ENCODE measurements around the gene TIMM50. TPM values are rescaled to one million over a fixed set of nuclear protein-coding genes. Genes with fewer than 3 reads are reported as not detected.
"Not testable (repeated sequence)": the region's sequence is repeated elsewhere in the genome, so short reads cannot be mapped to it uniquely, and the experiment has no call there.

The TIMM50 gene
- total RNA-seq = 48.3 and 50.3 TPM in 2 replicates

GRCh38 chr19:39480337-39481228, at the start of gene TIMM50:
TSS of gene TIMM50 (plus strand) at chr19:39480838. CDS start at chr19:39480854, 16 bp downstream.
- peak; percentile 81 to 95 for DNase-seq (ENCODE audit: low read depth in 2 of 2)

DNA sequence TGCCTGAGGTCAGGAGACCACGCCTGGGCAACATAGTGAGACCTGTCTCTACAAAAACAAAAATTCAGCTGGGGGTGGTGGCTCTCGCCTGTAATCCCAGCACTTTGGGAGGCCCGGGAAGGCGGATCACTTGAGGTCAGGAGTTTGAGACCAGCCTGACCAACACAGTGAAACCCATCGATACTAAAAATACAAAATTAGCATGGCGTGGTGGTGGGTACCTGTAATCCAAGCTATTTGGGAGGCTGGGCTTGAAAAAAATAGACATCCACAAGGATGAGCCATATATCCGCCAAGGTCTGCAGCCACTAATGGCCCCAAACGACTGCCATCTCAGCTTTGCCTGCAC, 48.0 kb upstream of the TIMM50 start:
- DNase-seq (ENCODE audit: low read depth in 2 of 2) = no peak

GRCh38 chr19:39433480-39434079, 47.1 kb upstream of the TIMM50 start:
- DNase-seq (ENCODE audit: low read depth in 2 of 2) = no peak

DNA sequence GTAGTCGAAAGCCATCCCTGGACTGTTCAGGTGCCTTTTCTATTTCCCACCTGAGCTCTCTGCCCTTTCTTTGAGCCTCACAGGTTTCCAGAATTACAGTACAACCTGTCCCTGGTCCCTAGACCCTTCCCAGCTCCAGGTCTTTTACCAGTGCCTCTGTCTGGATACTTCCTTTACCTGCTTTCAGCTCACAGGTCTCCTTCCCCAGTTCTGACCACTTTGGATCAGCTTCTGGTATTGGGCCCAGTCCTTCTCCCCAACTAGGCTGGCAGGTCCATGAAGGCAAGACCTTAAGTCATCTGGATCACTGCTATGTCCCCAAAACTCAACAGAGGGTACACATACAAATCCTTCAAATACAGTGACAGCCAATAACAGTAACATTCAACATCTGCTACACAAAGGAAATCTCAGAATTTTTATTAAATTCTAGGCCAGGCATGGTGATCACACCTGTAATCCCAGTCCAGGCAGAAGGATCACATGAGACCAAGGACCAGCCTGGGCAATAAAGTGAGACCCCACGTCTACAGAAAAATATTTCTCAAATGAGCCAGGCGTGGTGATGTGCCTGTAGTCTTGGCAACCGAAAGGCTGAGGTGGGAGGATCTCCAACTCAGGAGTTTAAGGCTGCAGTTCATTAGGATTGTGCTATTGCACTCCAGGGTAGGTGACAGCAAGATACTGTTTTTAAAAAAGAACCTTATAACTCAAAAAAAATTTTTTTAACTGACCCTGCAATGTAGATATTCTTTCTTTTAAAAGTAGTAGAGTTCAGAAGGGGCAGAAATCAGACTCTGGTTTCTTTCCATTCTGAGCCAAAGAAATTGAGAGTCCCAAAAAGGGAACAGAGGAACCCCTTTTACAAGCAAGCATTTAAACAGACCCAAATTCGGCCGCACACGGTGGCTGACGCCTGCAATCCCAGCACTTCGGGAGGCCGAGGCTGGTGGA, 46.2 kb upstream of the TIMM50 start:
- DNase-seq (ENCODE audit: low read depth in 2 of 2) = no peak

- peak; percentile 95 to 98 for DNase-seq (ENCODE audit: low read depth in 2 of 2)
Measured at GRCh38 chr19:39435499-39436349, 44.9 kb upstream of the TIMM50 start, which contains the start of gene RPS16. TSS of gene RPS16 (minus strand) at chr19:39435949. CDS start at chr19:39435895, 54 bp downstream.

- no peak for DNase-seq (ENCODE audit: low read depth in 2 of 2)
Measured at GRCh38 chr19:39436350-39436716, 44.3 kb upstream of the TIMM50 start.

- no peak for DNase-seq (ENCODE audit: low read depth in 2 of 2)
Measured at GRCh38 chr19:39438270-39438934, 42.2 kb upstream of the TIMM50 start.

DNA sequence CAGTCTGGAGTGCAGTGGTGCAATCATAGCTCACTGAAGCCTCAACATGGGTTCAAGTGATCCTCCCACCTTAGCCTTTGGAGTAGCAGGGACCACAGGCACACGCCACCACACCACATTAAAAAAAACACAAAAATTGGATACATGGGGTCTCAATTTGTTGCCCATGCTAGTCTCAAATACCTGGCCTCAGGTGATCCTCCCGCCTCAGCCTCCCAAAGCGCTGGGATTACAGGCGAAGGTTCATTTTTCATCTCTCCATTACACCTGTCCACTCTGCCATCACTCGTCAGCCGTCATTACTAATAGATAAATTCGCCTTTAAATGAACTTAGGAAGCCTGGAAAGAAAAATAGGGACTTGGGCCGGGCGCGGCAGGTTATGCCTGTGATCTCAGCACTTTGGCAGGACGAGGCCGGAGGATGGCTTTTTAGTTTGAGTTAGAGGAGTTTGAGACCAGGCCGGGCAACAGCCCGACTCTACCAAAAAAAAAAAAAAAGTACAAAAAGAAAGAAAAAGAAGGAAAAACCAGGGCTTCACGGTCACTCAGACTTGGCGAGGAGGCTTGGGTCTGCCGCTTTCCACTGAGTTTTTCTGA, 35.9 kb upstream of the TIMM50 start:
- peak in 1 of 2 donors; percentile 25 for DNase-seq (ENCODE audit: low read depth in 2 of 2)

GRCh38 chr19:39445196-39446111, 35.2 kb upstream of the TIMM50 start, which contains the start of gene SUPT5H:
TSS of gene SUPT5H (plus strand) at chr19:39445582. CDS start at chr19:39445891, 309 bp downstream.
- DNase-seq (ENCODE audit: low read depth in 2 of 2) = peak; percentile 96 to 99

DNA sequence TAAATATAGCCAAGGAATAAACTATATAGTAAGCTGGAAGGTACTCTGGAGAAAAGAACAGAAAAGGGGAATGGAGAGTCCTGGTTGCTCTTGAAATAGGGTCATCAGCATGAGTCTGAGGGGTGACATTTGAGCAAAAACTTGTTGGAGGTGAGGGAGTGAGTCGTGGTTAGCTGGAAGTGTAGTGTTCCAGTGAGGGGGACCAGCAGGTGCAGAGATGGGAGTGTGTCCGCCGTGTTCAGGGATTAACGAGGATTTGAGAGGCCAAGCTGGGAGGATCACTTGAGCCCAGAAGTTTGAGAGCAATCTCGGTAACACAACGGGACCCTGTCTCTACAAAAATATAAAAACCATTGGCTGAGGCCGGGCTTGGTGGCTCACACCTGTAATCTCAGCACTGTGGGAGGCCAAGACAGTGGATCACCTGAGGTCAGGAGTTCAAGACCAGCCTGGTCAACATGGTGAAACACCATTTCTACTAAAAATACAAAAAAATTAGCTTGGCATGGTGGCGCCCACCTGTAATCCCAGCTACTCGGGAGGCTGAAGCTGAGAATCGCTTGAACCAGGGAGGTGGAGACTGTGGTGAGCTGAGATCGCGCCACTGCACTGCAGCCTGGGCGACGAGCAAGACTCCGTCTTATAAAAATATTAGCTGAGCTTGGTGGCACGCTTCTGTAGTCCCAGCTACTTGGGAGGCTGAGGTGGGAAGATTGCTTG, 34.1 kb upstream of the TIMM50 start:
- no peak for DNase-seq (ENCODE audit: low read depth in 2 of 2)

DNA sequence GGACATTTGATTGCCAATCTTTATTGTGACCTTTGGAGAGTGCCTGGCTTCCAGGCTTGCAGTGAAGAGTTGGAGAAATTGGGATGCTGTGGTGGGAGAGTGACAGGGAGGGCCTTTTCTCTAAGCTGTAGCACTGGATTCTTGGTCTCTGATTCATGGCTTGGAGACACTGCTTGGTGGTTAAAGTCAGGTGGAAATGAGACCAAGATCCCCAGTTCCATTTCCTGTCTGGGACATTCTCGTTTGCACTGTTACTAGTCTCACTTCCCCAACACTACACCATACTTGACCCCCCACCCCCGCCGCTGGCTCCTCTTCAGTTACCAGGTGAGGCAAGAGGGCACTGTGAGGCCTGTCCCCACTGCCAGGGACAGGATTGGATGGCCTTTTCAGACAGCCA, 32.4 kb upstream of the TIMM50 start:
- DNase-seq (ENCODE audit: low read depth in 2 of 2) = no peak

- no peak for DNase-seq (ENCODE audit: low read depth in 2 of 2)
Measured at GRCh38 chr19:39449116-39449797, 31.4 kb upstream of the TIMM50 start.

GRCh38 chr19:39451257-39451656, 29.4 kb upstream of the TIMM50 start:
- DNase-seq (ENCODE audit: low read depth in 2 of 2) = not testable (repeated sequence)

DNA sequence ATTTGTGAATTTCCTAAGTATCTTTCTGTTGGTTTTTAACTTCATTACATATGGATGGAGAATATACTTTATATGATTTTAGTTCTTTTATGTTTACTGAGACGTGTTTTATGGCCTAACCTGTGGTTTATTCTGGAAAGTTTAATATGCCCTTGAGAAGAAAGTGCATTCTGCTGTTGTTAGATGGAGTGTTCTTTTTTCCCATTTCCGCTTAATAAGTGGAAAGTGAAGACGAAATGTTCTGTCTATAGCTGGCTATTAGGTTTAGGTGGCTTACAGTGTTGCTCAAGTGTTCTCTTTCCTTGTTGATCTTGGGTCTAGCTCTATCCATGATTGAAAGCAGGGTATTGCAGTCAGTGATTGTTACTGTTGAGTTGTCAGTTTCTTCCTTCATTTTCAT, 17.2 kb upstream of the TIMM50 start:
- DNase-seq (ENCODE audit: low read depth in 2 of 2) = no peak

DNA sequence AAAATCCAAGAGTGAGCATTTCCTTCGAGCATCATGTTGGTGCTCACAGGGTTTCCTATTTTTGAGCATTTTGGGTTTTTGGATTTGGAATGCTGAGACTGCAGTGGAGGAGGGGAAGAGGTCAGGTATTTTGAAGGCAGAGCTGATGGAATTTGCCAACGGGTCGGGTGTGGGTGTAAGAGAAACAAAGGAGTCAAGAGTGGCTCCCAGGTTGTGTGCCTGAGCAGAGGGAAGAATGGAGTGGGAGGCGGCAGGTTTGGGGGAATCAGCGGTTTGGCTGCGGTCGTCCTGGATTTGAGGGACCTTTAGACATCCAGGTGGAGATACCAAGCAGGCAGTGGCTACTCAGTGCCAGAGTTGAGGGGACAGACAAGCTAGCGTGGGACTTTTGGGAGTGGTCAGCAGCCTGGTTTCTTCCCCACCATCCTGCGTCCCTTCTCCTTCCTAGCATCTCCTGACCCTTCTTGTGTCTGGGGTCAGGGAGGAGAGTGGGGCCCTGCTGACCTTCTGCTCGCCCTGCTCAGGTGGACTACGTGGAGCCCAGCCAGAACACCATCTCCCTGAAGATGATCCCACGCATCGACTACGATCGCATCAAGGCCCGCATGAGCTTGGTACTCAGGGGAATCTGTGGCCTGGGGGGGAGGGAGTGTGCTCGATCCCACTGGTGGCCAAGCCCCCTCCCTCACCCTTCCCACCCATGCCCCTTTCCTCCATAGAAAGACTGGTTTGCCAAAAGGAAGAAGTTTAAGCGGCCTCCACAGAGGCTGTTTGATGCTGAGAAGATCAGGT, 14.5 kb upstream of the TIMM50 start:
- DNase-seq (ENCODE audit: low read depth in 2 of 2) = no peak

DNA sequence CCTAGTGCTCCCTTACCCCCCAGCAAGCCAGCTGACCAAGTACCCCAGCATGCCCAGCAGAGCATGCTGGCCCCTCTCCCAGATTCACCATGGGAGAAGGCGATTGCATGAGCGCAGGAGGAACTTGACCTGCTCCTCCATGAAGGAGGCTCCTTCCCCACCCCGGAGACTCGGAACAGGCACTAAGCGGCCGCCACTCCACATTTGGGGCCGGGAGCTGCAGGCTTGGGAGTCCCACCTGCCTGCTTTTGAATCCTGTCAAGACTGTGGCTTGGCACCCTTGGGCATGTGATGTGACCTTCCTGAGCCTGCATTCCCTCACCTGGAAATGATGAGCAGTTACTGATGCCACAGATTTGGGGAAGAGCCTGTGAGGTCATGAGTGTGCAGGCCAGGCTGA, 12.7 kb upstream of the TIMM50 start:
- DNase-seq (ENCODE audit: low read depth in 2 of 2) = no peak

GRCh38 chr19:39469036-39469435, 11.6 kb upstream of the TIMM50 start:
- DNase-seq (ENCODE audit: low read depth in 2 of 2) = no peak
